Transverse colon (tissue), 4 donors: ENCODE data around the gene CTNNA1.

Source experiments
- CTCF ChIP-seq, 5 experiments: fragments of 200-600 bp in 3 of 5; fragments of 450-650 bp in 2 of 5; sonication (generic) in 3 of 5; IDR thresholded peaks; 1 replicate in 2 of 5; 2 replicates in 3 of 5; pipeline ENCODE4 v1.5.1; 2016 to 2017; ENCODE audit warnings: antibody characterized with exemption in 5 of 5, inconsistent platforms in 3 of 5, mild to moderate bottlenecking in 2 of 5, moderate library complexity in 1 of 5
- EP300 ChIP-seq: sonication (generic); formaldehyde crosslinking; IDR thresholded peaks from one replicate; pipeline ENCODE4 v1.6.1; 2017; ENCODE audit warnings: antibody characterized with exemption, low read depth
- POLR2A ChIP-seq: fragments of 450-650 bp; IDR thresholded peaks from one replicate; pipeline ENCODE4 v1.6.1; 2016; ENCODE audit warnings: antibody characterized with exemption, mild to moderate bottlenecking, moderate library complexity
- POLR2AphosphoS5 ChIP-seq, 3 donors: sonication (generic); formaldehyde crosslinking; IDR thresholded peaks; one replicate each; pipeline ENCODE4 v1.6.1; 2016; ENCODE audit warnings: antibody characterized with exemption in 3 of 3

GRCh38 chr5:138960145-138960692, 207.0 kb downstream of the CTNNA1 start:
- TF ChIP-seq POLR2AphosphoS5 (IDR thresholded peaks at IDR 0.05) (no peak), POLR2A (no peak), CTCF (IDR thresholded peaks at IDR 0.05) (no peak), EP300 (no peak)
